Measurements from ENCODE around the gene GNAZ.

The GNAZ gene

GRCh38 chr22:23151827-23152226 lies 81.5 kb downstream of the GNAZ start:
- H3K27ac ChIP-seq = peak overlapping the region; percentile 99; the same call in 1 of the 2 replicates
- TF ChIP-seq CTCF (conservative IDR thresholded peaks at IDR 0.05) = no peak

GRCh38 chr22:23152238-23153114 lies 82.2 kb downstream of the GNAZ start:
- peak overlapping the region; percentile 99; the same call in 1 of the 2 replicates for H3K27ac ChIP-seq
- TF ChIP-seq CTCF (conservative IDR thresholded peaks at IDR 0.05) = no peak

GRCh38 chr22:23153994-23154393 lies 83.7 kb downstream of the GNAZ start:
- TF ChIP-seq CTCF (conservative IDR thresholded peaks at IDR 0.05) = no peak
- H3K27ac ChIP-seq = no peak overlapping the region

- no peak overlapping the region for H3K27ac ChIP-seq
- TF ChIP-seq CTCF (conservative IDR thresholded peaks at IDR 0.05) = no peak
Observed at GRCh38 chr22:23154461-23154860, 84.1 kb downstream of the GNAZ start.

GRCh38 chr22:23155143-23155542 lies 84.8 kb downstream of the GNAZ start:
- H3K27ac ChIP-seq = no peak overlapping the region
- TF ChIP-seq CTCF (conservative IDR thresholded peaks at IDR 0.05) = no peak

- TF ChIP-seq CTCF (conservative IDR thresholded peaks at IDR 0.05) = no peak
- H3K27ac ChIP-seq = no peak overlapping the region
Observed at GRCh38 chr22:23155831-23156230, 85.5 kb downstream of the GNAZ start.

- H3K27ac ChIP-seq = no peak overlapping the region
- no peak for TF ChIP-seq CTCF (conservative IDR thresholded peaks at IDR 0.05)
Observed at GRCh38 chr22:23156286-23156685, 86.0 kb downstream of the GNAZ start.
